Panc1 (cell line): ENCODE measurements around the gene TEKT2.

Experiments used
- CTCF ChIP-seq: fragments of 450-650 bp; IDR thresholded peaks from 2 replicates; pipeline ENCODE4 v1.5.1; 2017; ENCODE audit warnings: mild to moderate bottlenecking
- POLR2AphosphoS5 ChIP-seq: IDR thresholded peaks from 2 replicates; pipeline ENCODE4 v1.6.1; 2012; ENCODE audit warnings: mild to moderate bottlenecking, low read depth, low read length, moderate library complexity
- SIN3A ChIP-seq: IDR thresholded peaks from 2 replicates; pipeline ENCODE4 v1.6.1; 2012; ENCODE audit warnings: low read depth, mild to moderate bottlenecking, low read length, moderate library complexity, borderline replicate concordance; ENCODE audit not compliant: insufficient read depth
- TCF7L2 ChIP-seq: IDR thresholded peaks from 2 replicates; pipeline ENCODE4 v1.6.1; 2011; ENCODE audit warnings: mild to moderate bottlenecking, low read depth, low read length, inconsistent platforms

- no peak for TF ChIP-seq CTCF
- no peak for TF ChIP-seq TCF7L2
- TF ChIP-seq POLR2AphosphoS5, result no peak
- no peak for TF ChIP-seq SIN3A
Observed at GRCh38 chr1:36088265-36088576, 4.3 kb downstream of the TEKT2 start.
